ENCODE measurements around the gene KRTAP10-7.

Gene KRTAP10-7

GRCh38 chr21:44567481-44568171, 32.8 kb upstream of the KRTAP10-7 start:
- no peak for TF ChIP-seq CTCF (IDR thresholded peaks at IDR 0.05; ENCODE audit: low read depth, low read length)
- no peak overlapping the region for H3K4me3 ChIP-seq (replicated peaks in 1 of 2; ENCODE audit: low read depth in 2 of 2, low read length in 2 of 2)
- no peak for DNase-seq (ENCODE audit: low read depth in 2 of 2)

- no peak for TF ChIP-seq CTCF (IDR thresholded peaks at IDR 0.05; ENCODE audit: low read depth, low read length)
- DNase-seq (ENCODE audit: low read depth in 2 of 2) = no peak
- H3K4me3 ChIP-seq (replicated peaks in 1 of 2; ENCODE audit: low read depth in 2 of 2, low read length in 2 of 2) = no peak overlapping the region
Measured at GRCh38 chr21:44568261-44568660, 32.1 kb upstream of the KRTAP10-7 start.

GRCh38 chr21:44568667-44569556, 31.5 kb upstream of the KRTAP10-7 start:
- no peak for TF ChIP-seq CTCF (IDR thresholded peaks at IDR 0.05; ENCODE audit: low read depth, low read length)
- no peak overlapping the region for H3K4me3 ChIP-seq (replicated peaks in 1 of 2; ENCODE audit: low read depth in 2 of 2, low read length in 2 of 2)
- no peak for DNase-seq (ENCODE audit: low read depth in 2 of 2)

- no peak for DNase-seq (ENCODE audit: low read depth in 2 of 2)
- no peak for TF ChIP-seq CTCF (IDR thresholded peaks at IDR 0.05; ENCODE audit: low read depth, low read length)
- H3K4me3 ChIP-seq (replicated peaks in 1 of 2; ENCODE audit: low read depth in 2 of 2, low read length in 2 of 2) = no peak overlapping the region
Measured at GRCh38 chr21:44569861-44570517, 30.4 kb upstream of the KRTAP10-7 start.

- DNase-seq (ENCODE audit: low read depth in 2 of 2) = no peak
- no peak for TF ChIP-seq CTCF (IDR thresholded peaks at IDR 0.05; ENCODE audit: low read depth, low read length)
- H3K4me3 ChIP-seq (replicated peaks in 1 of 2; ENCODE audit: low read depth in 2 of 2, low read length in 2 of 2) = no peak overlapping the region
Measured at GRCh38 chr21:44571296-44571695, 29.1 kb upstream of the KRTAP10-7 start.

GRCh38 chr21:44571844-44572782, 28.3 kb upstream of the KRTAP10-7 start:
- DNase-seq (ENCODE audit: low read depth in 2 of 2) = no peak
- TF ChIP-seq CTCF (IDR thresholded peaks at IDR 0.05; ENCODE audit: low read depth, low read length) = no peak

More at GRCh38 chr21:44571844-44572782, 28.3 kb upstream of the KRTAP10-7 start:
- H3K4me3 ChIP-seq (replicated peaks in 1 of 2; ENCODE audit: low read depth in 2 of 2, low read length in 2 of 2) = no peak overlapping the region

Measured in cardiac fibroblast (primary cell).